HCT116 (cell line): ENCODE results near the gene RNGTT. TPM values are rescaled to one million over a fixed set of nuclear protein-coding genes. Genes with fewer than 3 reads are reported as not detected.

Source experiments
- ATAC-seq: fragments of 200-7000 bp; cut with Tn5 transposase; 2 replicates; pipeline ENCODE4 v1.9.1; 2020; ENCODE audit warnings: mild to moderate bottlenecking, moderate library complexity
- BruUV-seq: library from RNA; stranded (reverse); fragments of 400-500 nt; replicated peaks from 2 replicates; lab custom pipeline; 2021; lab: Mats Ljungman, UMichigan
- CTCF ChIA-PET: fragments of 300-600 bp; sonication (Branson Sonifier 250); formaldehyde crosslinking; loops from one replicate; lab custom pipeline; 2021; ENCODE audit warnings: antibody characterized with exemption; lab: Charles Lee
- POLR2A ChIA-PET: fragments of 300-600, 350-600 bp; sonication (Branson Sonifier 250); formaldehyde crosslinking; loops from one replicate; lab custom pipeline; 2021; ENCODE audit warnings: antibody characterized with exemption; lab: Charles Lee
- RAD21 ChIA-PET, 2 experiments: fragments of 300-600 bp; sonication (Branson Sonifier 250); formaldehyde crosslinking; loops; one replicate each; lab custom pipeline; 2023; ENCODE audit warnings: low total read pairs in 2 of 2; ENCODE audit not compliant: uncharacterized antibody in 2 of 2, unreplicated experiment in 2 of 2, low non-redundant PET in 1 of 2; lab: Charles Lee
- DNase-seq: peaks from one replicate; pipeline ENCODE4 v3.0.0-alpha.2; 2010; ENCODE audit warnings: low read depth, low spot score
- H2AFZ ChIP-seq: fragments of 200-600 bp; shearing (Covaris generic), sonication (generic); 2 replicates; pipeline ENCODE4 v1.6.1; 2017; ENCODE audit warnings: low read depth, mixed run types, mixed read lengths, antibody characterized with exemption, low read length; ENCODE audit not compliant: poor library complexity, severe bottlenecking
- H3K27ac ChIP-seq: 2 replicates; pipeline ENCODE4 v1.5.1; 2012; ENCODE audit warnings: low read depth, low read length
- H3K27me3 ChIP-seq: fragments of 200-600 bp; sonication (generic); 2 replicates; pipeline ENCODE4 v1.6.1; 2016; ENCODE audit warnings: mixed run types, low read length, mixed read lengths; ENCODE audit not compliant: insufficient read depth
- H3K36me3 ChIP-seq, 2 experiments: fragments of 200-500 bp in 1 of 2; fragments of 200-600 bp in 1 of 2; sonication (Bioruptor generic) in 1 of 2; sonication (generic) in 1 of 2; 2 replicates each; pipeline versions ENCODE4 v1.5.1 to v1.6.1; 2014 to 2016; ENCODE audit warnings: low read length in 2 of 2, inconsistent platforms in 1 of 2, mixed read lengths in 1 of 2, mixed run types in 1 of 2; ENCODE audit not compliant: insufficient read depth in 2 of 2, control insufficient read depth in 1 of 2
- H3K4me1 ChIP-seq, 2 experiments: fragments of 200-600 bp in 1 of 2; sonication (generic) in 1 of 2; 2 replicates each; pipeline versions ENCODE4 v1.5.1 to v1.6.1; 2012 to 2017; ENCODE audit warnings: low read length in 2 of 2, inconsistent platforms in 1 of 2, mild to moderate bottlenecking in 1 of 2, mixed read lengths in 1 of 2, mixed run types in 1 of 2, moderate library complexity in 1 of 2; ENCODE audit not compliant: insufficient read depth in 2 of 2, control insufficient read depth in 1 of 2
- H3K4me2 ChIP-seq: fragments of 200-600 bp; sonication (generic); 2 replicates; pipeline ENCODE4 v1.6.1; 2017; ENCODE audit warnings: mixed run types, low read length, mixed read lengths
- H3K4me3 ChIP-seq, 2 experiments: fragments of 200-600 bp in 1 of 2; sonication (generic) in 1 of 2; replicated peaks in 1 of 2; 2 replicates each; pipeline ENCODE4 v1.5.1; 2011 to 2016; ENCODE audit warnings: low read length in 2 of 2, control low read depth in 1 of 2, low read depth in 1 of 2, mild to moderate bottlenecking in 1 of 2, mixed read lengths in 1 of 2, mixed run types in 1 of 2
- H3K79me2 ChIP-seq: fragments of 200-600 bp; sonication (generic); 2 replicates; pipeline ENCODE4 v1.6.1; 2017; ENCODE audit warnings: mild to moderate bottlenecking, mixed run types, low read length, moderate library complexity, mixed read lengths; ENCODE audit not compliant: insufficient read depth
- H3K9ac ChIP-seq: fragments of 200-600 bp; sonication (generic); 2 replicates; pipeline ENCODE4 v1.6.1; 2016; ENCODE audit warnings: low read length, mixed read lengths
- H3K9me2 ChIP-seq: fragments of 200-600 bp; sonication (generic), shearing (Covaris generic); 2 replicates; pipeline ENCODE4 v1.6.1; 2017; ENCODE audit warnings: mixed run types, mild to moderate bottlenecking, moderate library complexity; ENCODE audit not compliant: insufficient read depth
- H3K9me3 ChIP-seq, 2 experiments: fragments of 200-500 bp in 1 of 2; fragments of 200-600 bp in 1 of 2; sonication (Bioruptor generic) in 1 of 2; sonication (generic) in 1 of 2; 2 replicates each; pipeline ENCODE4 v1.6.1; 2014 to 2017; ENCODE audit warnings: low read length in 2 of 2, mixed read lengths in 2 of 2, inconsistent platforms in 1 of 2, low read depth in 1 of 2, mild to moderate bottlenecking in 1 of 2, mixed run types in 1 of 2, moderate library complexity in 1 of 2; ENCODE audit not compliant: control insufficient read depth in 1 of 2, insufficient read depth in 1 of 2
- H4K20me1 ChIP-seq: fragments of 200-600 bp; sonication (generic), shearing (Covaris generic); 2 replicates; pipeline ENCODE4 v1.6.1; 2017; ENCODE audit warnings: mixed run types, mild to moderate bottlenecking, moderate library complexity; ENCODE audit not compliant: insufficient read depth
- CBX3 ChIP-seq: IDR thresholded peaks from 2 replicates; pipeline ENCODE4 v1.6.1; 2012; ENCODE audit warnings: low read depth
- FOSL1 ChIP-seq: IDR thresholded peaks from 2 replicates; pipeline ENCODE4 v1.6.1; 2012; ENCODE audit warnings: low read depth
- POLR2A ChIP-seq: IDR thresholded peaks from 2 replicates; pipeline ENCODE4 v1.7.0; 2011; ENCODE audit warnings: borderline replicate concordance; ENCODE audit not compliant: insufficient read depth, insufficient read length; ENCODE audit errors: extremely low read depth
- RAD21 ChIP-seq: IDR thresholded peaks from 2 replicates; pipeline ENCODE4 v1.6.1; 2012; ENCODE audit warnings: low read depth, mild to moderate bottlenecking
- SP1 ChIP-seq: IDR thresholded peaks from 2 replicates; pipeline ENCODE4 v1.6.1; 2012; ENCODE audit warnings: low read depth
- SRF ChIP-seq: IDR thresholded peaks from 2 replicates; pipeline ENCODE4 v1.6.1; 2012; ENCODE audit warnings: low read depth
- intact Hi-C: fragments of 100-400 bp; cut with micrococcal nuclease; formaldehyde crosslinking; loops from 2 replicates; pipeline ENCODE4 v1.10.0; 2022
- total RNA-seq: library from RNA; stranded (reverse); gene quantifications from one replicate; pipeline ENCODE4 v1.2.1, GENCODE V29; 2021; ENCODE audit not compliant: unreplicated experiment
- TF ChIP-seq, protein P1 (sequence below): IDR thresholded peaks from 2 replicates; pipeline ENCODE4 v1.6.1; 2012; ENCODE audit warnings: low read depth
- TF ChIP-seq, protein P2 (sequence below), 3 experiments: fragments of 200-600 bp in 1 of 3; sonication (generic) in 1 of 3; IDR thresholded peaks in 2 of 3; conservative IDR thresholded peaks in 1 of 3; 2 replicates each; pipeline ENCODE4 v1.5.1; 2012 to 2017; ENCODE audit warnings: low read depth in 2 of 3, low read length in 2 of 3, antibody characterized with exemption in 1 of 3, borderline replicate concordance in 1 of 3, control low read depth in 1 of 3, mild to moderate bottlenecking in 1 of 3, mixed read lengths in 1 of 3, mixed run types in 1 of 3, moderate library complexity in 1 of 3; ENCODE audit not compliant: insufficient read depth in 1 of 3
- TF ChIP-seq, protein P3 (sequence below): IDR thresholded peaks from 2 replicates; pipeline ENCODE4 v1.6.1; 2011; ENCODE audit warnings: mild to moderate bottlenecking, low read length, moderate library complexity; ENCODE audit not compliant: insufficient replicate concordance; ENCODE audit errors: extremely low read depth

RNGTT gene
- total RNA-seq, 1 experiment from 2014 or later = 23.0 TPM

DNA sequence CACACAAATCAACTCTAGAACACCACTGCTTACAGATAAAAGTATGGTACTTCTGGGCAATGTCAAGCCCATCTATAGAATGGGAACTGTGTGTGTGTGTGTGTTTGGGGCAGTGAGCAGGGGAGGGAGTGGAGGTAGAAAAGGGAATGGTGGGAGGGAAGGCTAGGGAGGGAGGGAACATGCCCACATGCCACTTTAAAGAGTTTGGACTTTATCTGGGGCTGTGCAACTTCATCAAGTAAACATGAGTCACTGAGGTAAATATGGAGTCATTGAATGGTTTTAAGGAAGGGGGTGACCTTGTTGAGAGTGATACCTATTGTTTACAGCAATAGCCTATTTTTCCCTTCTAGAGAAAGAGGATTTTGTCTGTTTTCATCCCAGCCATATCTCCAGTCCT is 22.5 kb upstream of the RNGTT start:
- 0 out of 4 replicates have a peak, but pooled peaks cover 2% of the 10 kb centered on the region in 2 experiments for H3K4me1 ChIP-seq
- H3K4me3 ChIP-seq = no peak overlapping the region
- no peak for ATAC-seq
- intact Hi-C loops = loop anchor here (10.0 kb wide), 1 partner anchor 159 kb away; the partner anchor contains the start of gene PM20D2
- H3K9me3 ChIP-seq = no peaks in the 10 kb centered on the region
- no peak overlapping the region for H3K4me2 ChIP-seq
- no peaks in the 10 kb centered on the region for H3K36me3 ChIP-seq
- TF ChIP-seq SRF = no peak
- no peak for TF ChIP-seq SP1
- no peak for TF ChIP-seq RAD21
- no peak for TF ChIP-seq FOSL1
- TF ChIP-seq, protein P1, sequence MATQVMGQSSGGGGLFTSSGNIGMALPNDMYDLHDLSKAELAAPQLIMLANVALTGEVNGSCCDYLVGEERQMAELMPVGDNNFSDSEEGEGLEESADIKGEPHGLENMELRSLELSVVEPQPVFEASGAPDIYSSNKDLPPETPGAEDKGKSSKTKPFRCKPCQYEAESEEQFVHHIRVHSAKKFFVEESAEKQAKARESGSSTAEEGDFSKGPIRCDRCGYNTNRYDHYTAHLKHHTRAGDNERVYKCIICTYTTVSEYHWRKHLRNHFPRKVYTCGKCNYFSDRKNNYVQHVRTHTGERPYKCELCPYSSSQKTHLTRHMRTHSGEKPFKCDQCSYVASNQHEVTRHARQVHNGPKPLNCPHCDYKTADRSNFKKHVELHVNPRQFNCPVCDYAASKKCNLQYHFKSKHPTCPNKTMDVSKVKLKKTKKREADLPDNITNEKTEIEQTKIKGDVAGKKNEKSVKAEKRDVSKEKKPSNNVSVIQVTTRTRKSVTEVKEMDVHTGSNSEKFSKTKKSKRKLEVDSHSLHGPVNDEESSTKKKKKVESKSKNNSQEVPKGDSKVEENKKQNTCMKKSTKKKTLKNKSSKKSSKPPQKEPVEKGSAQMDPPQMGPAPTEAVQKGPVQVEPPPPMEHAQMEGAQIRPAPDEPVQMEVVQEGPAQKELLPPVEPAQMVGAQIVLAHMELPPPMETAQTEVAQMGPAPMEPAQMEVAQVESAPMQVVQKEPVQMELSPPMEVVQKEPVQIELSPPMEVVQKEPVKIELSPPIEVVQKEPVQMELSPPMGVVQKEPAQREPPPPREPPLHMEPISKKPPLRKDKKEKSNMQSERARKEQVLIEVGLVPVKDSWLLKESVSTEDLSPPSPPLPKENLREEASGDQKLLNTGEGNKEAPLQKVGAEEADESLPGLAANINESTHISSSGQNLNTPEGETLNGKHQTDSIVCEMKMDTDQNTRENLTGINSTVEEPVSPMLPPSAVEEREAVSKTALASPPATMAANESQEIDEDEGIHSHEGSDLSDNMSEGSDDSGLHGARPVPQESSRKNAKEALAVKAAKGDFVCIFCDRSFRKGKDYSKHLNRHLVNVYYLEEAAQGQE = no peak
- TF ChIP-seq POLR2A = no peak
- TF ChIP-seq, protein P2, sequence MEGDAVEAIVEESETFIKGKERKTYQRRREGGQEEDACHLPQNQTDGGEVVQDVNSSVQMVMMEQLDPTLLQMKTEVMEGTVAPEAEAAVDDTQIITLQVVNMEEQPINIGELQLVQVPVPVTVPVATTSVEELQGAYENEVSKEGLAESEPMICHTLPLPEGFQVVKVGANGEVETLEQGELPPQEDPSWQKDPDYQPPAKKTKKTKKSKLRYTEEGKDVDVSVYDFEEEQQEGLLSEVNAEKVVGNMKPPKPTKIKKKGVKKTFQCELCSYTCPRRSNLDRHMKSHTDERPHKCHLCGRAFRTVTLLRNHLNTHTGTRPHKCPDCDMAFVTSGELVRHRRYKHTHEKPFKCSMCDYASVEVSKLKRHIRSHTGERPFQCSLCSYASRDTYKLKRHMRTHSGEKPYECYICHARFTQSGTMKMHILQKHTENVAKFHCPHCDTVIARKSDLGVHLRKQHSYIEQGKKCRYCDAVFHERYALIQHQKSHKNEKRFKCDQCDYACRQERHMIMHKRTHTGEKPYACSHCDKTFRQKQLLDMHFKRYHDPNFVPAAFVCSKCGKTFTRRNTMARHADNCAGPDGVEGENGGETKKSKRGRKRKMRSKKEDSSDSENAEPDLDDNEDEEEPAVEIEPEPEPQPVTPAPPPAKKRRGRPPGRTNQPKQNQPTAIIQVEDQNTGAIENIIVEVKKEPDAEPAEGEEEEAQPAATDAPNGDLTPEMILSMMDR (IDR thresholded peaks at IDR 0.05 in 2 of 3, conservative IDR thresholded peaks at IDR 0.05 in 1 of 3; ENCODE audit: borderline replicate concordance in 1 of 3, insufficient read depth in 1 of 3, low read depth in 2 of 3, low read length in 2 of 3) = no peak
- no peak for TF ChIP-seq CBX3
- TF ChIP-seq, protein P3, sequence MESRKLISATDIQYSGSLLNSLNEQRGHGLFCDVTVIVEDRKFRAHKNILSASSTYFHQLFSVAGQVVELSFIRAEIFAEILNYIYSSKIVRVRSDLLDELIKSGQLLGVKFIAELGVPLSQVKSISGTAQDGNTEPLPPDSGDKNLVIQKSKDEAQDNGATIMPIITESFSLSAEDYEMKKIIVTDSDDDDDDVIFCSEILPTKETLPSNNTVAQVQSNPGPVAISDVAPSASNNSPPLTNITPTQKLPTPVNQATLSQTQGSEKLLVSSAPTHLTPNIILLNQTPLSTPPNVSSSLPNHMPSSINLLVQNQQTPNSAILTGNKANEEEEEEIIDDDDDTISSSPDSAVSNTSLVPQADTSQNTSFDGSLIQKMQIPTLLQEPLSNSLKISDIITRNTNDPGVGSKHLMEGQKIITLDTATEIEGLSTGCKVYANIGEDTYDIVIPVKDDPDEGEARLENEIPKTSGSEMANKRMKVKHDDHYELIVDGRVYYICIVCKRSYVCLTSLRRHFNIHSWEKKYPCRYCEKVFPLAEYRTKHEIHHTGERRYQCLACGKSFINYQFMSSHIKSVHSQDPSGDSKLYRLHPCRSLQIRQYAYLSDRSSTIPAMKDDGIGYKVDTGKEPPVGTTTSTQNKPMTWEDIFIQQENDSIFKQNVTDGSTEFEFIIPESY = no peak
- TF ChIP-seq, all 23 proteins: peak for 0
- H3K27ac ChIP-seq = no peak overlapping the region
- H2AFZ ChIP-seq = no peak overlapping the region
- ChIA-PET POLR2A (no interaction called here), CTCF (no interaction called here), RAD21 (no interaction called here)
- no peaks in the 10 kb centered on the region for H3K79me2 ChIP-seq
- H3K9ac ChIP-seq = no peak overlapping the region
- no peaks in the 10 kb centered on the region for H4K20me1 ChIP-seq
- no peaks in the 10 kb centered on the region for H3K9me2 ChIP-seq
- no TSS peak for BruUV-seq
- 0 out of 2 replicates have a peak, but pooled peaks cover 3% of the 10 kb centered on the region for H3K27me3 ChIP-seq
- DNase-seq = no peak
